HG02763 (cell line): Measurements from ENCODE around the gene STMN3.

Source experiments
- ATAC-seq: cut with Tn5 transposase; IDR thresholded peaks from one replicate; pipeline ENCODE4 v1.9.1; 2021; ENCODE audit warnings: mild to moderate bottlenecking, moderate library complexity; ENCODE audit not compliant: unreplicated experiment

STMN3 gene

DNA sequence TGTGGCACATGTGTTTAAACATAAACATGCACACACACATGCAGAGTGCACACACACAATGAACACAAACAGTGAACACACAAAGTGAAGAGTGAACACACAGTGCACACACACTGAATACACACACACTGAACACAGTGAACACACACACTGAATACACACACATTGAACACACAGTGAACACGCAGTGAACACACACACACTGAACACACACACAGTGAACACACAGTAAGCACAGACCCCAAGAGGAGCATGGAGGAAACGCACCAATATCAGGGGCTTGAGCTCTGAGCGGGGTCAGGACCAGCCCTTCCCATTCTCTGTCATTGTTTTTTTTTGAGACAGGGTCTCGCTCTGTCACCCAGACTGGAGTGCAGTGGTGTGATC, 62.1 kb downstream of the STMN3 start:
- ATAC-seq = no peak

DNA sequence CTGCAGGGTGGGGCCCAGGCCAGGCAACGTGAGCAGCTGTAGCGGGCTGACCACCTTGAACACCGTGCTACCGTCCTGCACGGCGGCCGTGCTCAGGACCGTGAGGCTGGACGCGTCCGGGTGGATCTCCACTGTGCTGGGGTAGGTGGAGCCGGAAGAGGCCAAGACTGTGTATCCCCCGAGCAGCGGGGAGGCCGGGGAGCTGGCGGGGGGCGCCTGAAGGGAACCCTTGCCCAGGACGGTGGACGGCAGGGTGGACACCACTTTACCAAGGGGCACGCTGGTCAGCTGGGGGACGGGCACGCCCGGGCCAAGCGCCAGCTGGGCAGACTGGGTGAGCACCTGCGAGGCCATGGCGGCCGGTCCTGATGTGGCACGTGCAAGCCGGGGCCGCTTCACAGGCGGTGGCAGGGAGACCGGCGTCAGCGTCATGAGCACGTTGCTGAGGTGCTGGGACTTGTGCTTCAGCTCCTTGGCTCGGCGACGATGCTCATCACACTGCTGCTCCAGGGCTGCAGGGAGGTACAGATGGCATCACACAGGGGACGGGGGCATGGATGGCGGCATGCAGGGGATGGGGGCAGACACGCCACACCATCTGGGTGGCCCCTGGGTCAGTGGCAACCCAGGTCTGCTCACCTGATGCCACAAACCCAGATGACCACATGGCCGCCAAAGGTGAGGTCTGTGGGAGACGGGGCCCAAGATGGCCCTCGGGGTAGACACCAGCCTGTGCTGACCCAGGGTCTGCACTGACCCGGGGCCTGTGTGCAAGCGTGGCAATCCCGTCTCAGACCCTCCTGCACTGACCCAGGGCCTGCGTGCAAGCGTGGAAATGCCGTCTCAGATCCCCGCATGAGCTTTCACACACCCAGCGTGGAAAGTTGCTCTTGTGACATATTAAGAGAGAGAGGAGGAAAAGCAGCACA, 62.7 kb downstream of the STMN3 start:
- ATAC-seq = no peak
